BE2C (cell line): ENCODE data around the gene PFKFB4.

Experiments
- DNase-seq: peaks from one replicate; pipeline ENCODE4 v3.0.0-alpha.2; 2020
- H3K27me3 ChIP-seq: fragments of 250-450 bp; sonication (Bioruptor Pico); 2 replicates; pipeline ENCODE4 v1.5.1; 2020; ENCODE audit warnings: mild to moderate bottlenecking
- H3K36me3 ChIP-seq: fragments of 250-450 bp; sonication (Bioruptor Pico); 2 replicates; pipeline ENCODE4 v1.5.1; 2020; ENCODE audit warnings: mild to moderate bottlenecking
- H3K4me1 ChIP-seq: fragments of 250-450 bp; sonication (Bioruptor Pico); 2 replicates; pipeline ENCODE4 v1.5.1; 2020
- H3K4me3 ChIP-seq: 2 replicates; pipeline ENCODE4 v1.5.1; 2011; ENCODE audit warnings: low read depth, low read length
- H3K9me3 ChIP-seq: fragments of 250-450 bp; sonication (Bioruptor Pico); 2 replicates; pipeline ENCODE4 v1.5.1; 2020
- TF ChIP-seq, protein P1 (sequence below): IDR thresholded peaks from 2 replicates; pipeline ENCODE4 v1.5.1; 2012; ENCODE audit warnings: mild to moderate bottlenecking, low read depth, low read length

Gene PFKFB4

DNA sequence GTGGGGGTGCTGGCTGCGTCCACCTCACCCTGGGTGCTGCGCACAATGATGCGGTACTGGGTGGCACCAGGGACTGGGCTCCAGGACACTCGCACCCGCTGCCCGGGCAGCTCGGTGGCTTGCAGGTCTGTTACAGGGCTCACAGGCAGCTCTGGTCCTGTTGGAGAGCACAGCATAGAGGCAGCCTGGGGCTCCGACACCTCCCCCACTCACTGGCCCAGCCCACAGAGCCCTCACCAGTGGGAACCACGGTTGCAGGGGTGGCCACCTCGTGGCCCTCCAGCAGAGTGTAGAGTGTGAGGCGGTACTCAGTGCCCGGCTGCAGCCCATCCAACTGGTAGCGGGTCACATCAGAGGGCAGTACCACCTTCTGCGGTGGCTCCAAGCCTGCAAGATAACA lies 34.8 kb upstream of the PFKFB4 start:
- H3K36me3 ChIP-seq = no peaks in the 10 kb centered on the region
- no peak overlapping the region for H3K4me3 ChIP-seq
- no peaks in the 10 kb centered on the region for H3K9me3 ChIP-seq
- DNase-seq = no peak
- TF ChIP-seq, protein P1, sequence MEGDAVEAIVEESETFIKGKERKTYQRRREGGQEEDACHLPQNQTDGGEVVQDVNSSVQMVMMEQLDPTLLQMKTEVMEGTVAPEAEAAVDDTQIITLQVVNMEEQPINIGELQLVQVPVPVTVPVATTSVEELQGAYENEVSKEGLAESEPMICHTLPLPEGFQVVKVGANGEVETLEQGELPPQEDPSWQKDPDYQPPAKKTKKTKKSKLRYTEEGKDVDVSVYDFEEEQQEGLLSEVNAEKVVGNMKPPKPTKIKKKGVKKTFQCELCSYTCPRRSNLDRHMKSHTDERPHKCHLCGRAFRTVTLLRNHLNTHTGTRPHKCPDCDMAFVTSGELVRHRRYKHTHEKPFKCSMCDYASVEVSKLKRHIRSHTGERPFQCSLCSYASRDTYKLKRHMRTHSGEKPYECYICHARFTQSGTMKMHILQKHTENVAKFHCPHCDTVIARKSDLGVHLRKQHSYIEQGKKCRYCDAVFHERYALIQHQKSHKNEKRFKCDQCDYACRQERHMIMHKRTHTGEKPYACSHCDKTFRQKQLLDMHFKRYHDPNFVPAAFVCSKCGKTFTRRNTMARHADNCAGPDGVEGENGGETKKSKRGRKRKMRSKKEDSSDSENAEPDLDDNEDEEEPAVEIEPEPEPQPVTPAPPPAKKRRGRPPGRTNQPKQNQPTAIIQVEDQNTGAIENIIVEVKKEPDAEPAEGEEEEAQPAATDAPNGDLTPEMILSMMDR = no peak
- H3K27me3 ChIP-seq = peaks cover 3% of the 10 kb centered on the region; the same call in 1 of the 2 replicates
- no peaks in the 10 kb centered on the region; the same call in 1 of the 2 replicates for H3K4me1 ChIP-seq

DNA sequence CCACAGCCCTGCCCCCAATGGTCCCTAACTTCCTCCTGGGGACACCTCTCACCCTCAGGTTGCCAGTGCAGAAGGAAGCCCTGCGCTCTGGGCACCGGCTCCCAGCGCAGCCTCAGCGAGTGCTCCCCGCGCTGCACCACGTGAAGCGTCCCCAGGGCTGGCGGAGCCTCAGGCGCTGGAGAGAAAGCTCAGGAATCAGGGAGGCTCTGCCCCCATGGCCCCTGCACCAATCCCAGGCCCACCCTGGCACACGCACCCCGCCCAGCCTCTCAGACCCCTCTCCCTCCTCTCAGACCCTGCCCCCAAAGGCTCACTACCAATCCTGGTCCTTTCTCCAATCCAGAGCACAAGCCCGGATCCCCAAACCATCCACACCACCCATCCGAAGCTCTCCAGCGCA lies 31.6 kb upstream of the PFKFB4 start:
- Histone ChIP-seq H3K27me3 (no peaks in the 10 kb centered on the region), H3K9me3 (no peaks in the 10 kb centered on the region), H3K36me3 (no peaks in the 10 kb centered on the region), H3K4me3 (no peak overlapping the region), H3K4me1 (no peaks in the 10 kb centered on the region)
- TF ChIP-seq, protein P1 = no peak
- DNase-seq = no peak

DNA sequence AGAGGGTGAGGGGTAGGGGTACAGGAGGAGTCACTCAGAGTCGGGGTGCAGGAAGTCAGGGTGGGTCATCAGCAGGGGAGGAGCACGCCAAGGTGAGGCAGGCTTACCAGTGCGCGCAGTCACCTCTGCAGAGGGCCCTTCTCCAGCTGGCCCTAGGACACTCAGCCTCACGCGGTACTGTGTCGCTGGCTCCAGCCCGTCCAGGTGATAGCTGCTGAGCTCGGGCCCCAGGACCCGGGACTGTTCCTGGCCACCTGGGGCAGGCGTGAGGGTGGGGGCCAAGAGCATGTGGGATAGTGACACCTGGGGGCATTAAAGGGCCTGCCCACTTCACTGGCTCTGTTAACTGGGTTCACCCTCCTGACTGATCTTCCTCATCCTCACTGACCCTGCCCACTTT lies 31.1 kb upstream of the PFKFB4 start:
- Histone ChIP-seq H3K36me3 (no peaks in the 10 kb centered on the region), H3K27me3 (no peaks in the 10 kb centered on the region)
- no peak for DNase-seq

DNA sequence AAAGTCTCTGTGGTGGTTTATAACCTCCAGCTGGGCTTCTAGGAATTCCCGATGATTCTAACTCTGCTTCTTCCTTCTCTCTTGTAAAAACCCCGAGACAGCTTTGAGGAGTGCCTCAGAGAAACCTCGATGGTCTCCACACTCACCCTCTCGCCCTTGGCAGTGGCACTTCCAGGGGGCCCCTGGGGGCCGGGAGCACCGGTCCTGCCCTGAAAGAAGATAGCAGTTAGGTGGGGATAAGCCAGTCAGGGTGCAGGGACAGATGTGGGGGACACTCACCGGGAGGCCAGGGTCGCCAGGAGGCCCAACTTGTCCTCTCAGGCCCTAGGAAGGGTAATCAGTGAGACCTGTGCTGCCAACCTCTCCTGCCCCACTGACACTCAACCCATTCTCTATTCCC lies 28.8 kb upstream of the PFKFB4 start:
- Histone ChIP-seq H3K36me3 (no peaks in the 10 kb centered on the region), H3K9me3 (no peaks in the 10 kb centered on the region), H3K4me1 (no peaks in the 10 kb centered on the region), H3K4me3 (no peak overlapping the region), H3K27me3 (no peaks in the 10 kb centered on the region)
- DNase-seq = no peak
- TF ChIP-seq, protein P1 = no peak

More for the DNA sequence above, 31.1 kb upstream of the PFKFB4 start:
- Histone ChIP-seq H3K4me3 (no peak overlapping the region), H3K9me3 (no peaks in the 10 kb centered on the region), H3K4me1 (no peaks in the 10 kb centered on the region)
- TF ChIP-seq, protein P1 = no peak

DNA sequence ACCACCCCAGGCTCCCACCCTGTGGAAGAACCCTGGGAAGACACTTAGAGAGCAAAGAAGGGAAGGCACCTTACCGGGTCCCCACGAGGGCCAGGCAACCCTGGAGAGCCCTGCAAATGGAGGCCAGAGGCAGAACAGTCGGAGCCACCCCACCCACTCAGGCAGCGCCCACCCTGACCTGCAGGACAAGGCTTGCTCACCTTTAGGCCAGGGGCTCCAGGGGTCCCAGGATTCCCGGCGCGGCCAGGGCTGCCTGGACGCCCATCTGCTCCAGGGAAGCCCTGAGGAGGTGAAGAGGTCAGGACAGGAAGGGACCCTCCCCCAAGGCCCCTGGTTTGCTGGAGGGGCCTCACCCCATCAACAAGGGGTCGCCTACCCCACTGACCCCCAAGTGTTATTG lies 28.2 kb upstream of the PFKFB4 start:
- Histone ChIP-seq H3K36me3 (no peaks in the 10 kb centered on the region), H3K4me1 (no peaks in the 10 kb centered on the region), H3K4me3 (no peak overlapping the region), H3K9me3 (no peaks in the 10 kb centered on the region), H3K27me3 (no peaks in the 10 kb centered on the region)
- TF ChIP-seq, protein P1 = no peak
- no peak for DNase-seq

DNA sequence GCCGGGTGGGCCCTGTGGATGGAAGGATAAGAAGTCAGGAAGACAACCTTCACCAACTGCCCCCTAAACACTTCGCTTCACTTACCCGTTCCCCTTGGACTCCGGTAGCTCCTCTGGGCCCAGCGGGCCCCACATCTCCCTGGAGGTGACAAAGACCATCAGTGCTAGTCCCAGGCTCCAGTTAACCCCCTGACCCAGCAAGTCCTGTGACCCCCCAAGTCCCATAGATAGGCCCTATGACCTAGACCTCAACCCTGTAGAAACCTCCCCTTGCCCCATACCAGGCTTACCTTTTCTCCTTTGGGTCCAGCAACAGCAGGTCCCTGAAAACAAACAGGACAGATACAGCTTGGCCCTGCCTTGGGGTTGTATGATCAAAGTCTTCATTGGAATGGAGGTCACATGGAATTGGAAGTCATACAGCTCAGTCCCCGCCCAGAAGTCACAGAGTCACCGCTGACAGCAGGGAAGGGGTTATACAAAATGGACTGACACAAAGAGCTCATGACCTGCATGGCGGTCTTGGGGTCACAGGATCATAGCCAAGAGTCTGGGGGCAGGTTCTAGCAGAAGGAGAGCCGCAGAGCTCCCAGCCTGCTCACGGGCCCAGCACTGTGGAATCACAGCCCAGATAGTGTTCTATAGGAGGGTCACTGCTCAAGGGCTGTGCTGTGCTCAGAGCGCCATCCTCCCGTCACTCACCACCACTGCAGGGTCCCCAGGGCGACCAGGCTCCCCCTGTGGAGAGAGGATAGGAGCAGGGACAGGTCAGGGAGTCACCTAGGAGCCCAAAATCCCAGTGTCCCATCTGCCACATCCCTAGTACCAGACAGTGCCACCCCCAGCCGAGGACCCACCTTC lies 25.2 kb upstream of the PFKFB4 start:
- Histone ChIP-seq H3K4me1 (no peaks in the 10 kb centered on the region), H3K27me3 (no peaks in the 10 kb centered on the region), H3K4me3 (no peak overlapping the region), H3K9me3 (no peaks in the 10 kb centered on the region), H3K36me3 (no peaks in the 10 kb centered on the region)
- TF ChIP-seq, protein P1 = no peak
- no peak for DNase-seq
